IMR-90 (cell line): ENCODE results near the gene KIF6. TPM values are rescaled to one million over a fixed set of nuclear protein-coding genes. Genes with fewer than 3 reads are reported as not detected.

ENCODE experiments used
- ATAC-seq: fragments of 200-7000 bp; cut with Tn5 transposase; 2 replicates; pipeline ENCODE4 v1.9.1; 2020; ENCODE audit warnings: low read depth, mild to moderate bottlenecking, moderate library complexity
- BruUV-seq: library from RNA; stranded (reverse); fragments of 400-500 nt; replicated peaks from 2 replicates; lab custom pipeline; 2021; lab: Mats Ljungman, UMichigan
- CTCF ChIA-PET: fragments of 300-600 bp; formaldehyde crosslinking; extraction: SDS; loops from one replicate; lab custom pipeline; 2021; ENCODE audit warnings: antibody characterized with exemption; lab: Yijun Ruan, JAX
- POLR2A ChIA-PET: fragments of 300-600 bp; sonication (Branson Sonifier 250); formaldehyde crosslinking; loops from one replicate; lab custom pipeline; 2022; ENCODE audit warnings: antibody characterized with exemption; ENCODE audit not compliant: unreplicated experiment; lab: Charles Lee
- DNase-seq: peaks from one replicate; pipeline ENCODE4 v3.0.0; 2013
- H2AFZ ChIP-seq: replicated peaks from 2 replicates; pipeline ENCODE3; 2013; ENCODE audit warnings: low read length, mild to moderate bottlenecking; ENCODE audit not compliant: poor library complexity
- H2AK5ac ChIP-seq: 2 replicates; pipeline ENCODE4 v1.6.1; 2013; ENCODE audit warnings: low read depth, low read length, inconsistent platforms
- H2AK9ac ChIP-seq: replicated peaks from 2 replicates; pipeline ENCODE3; 2013; ENCODE audit warnings: mild to moderate bottlenecking, low read depth, low read length, moderate library complexity; ENCODE audit not compliant: poor library complexity
- H2BK120ac ChIP-seq: 2 replicates; pipeline ENCODE4 v1.6.1; 2013; ENCODE audit warnings: low read depth, low read length, inconsistent platforms
- H2BK15ac ChIP-seq: 3 replicates; pipeline ENCODE4 v1.6.1; 2013; ENCODE audit warnings: low read depth, low read length, inconsistent platforms
- H2BK20ac ChIP-seq: 2 replicates; pipeline ENCODE4 v1.6.1; 2013; ENCODE audit warnings: low read depth, mild to moderate bottlenecking, inconsistent platforms, low read length, moderate library complexity
- H2BK5ac ChIP-seq: 2 replicates; pipeline ENCODE4 v1.6.1; 2013; ENCODE audit warnings: mild to moderate bottlenecking, low read depth, low read length, inconsistent platforms; ENCODE audit not compliant: poor library complexity, severe bottlenecking
- H3K14ac ChIP-seq: replicated peaks from 2 replicates; pipeline ENCODE4 v1.6.1; 2013; ENCODE audit warnings: low read depth, low read length, inconsistent platforms
- H3K18ac ChIP-seq: 2 replicates; pipeline ENCODE4 v1.6.1; 2013; ENCODE audit warnings: low read depth, low read length, control low read depth
- H3K23ac ChIP-seq: 2 replicates; pipeline ENCODE4 v1.6.1; 2013; ENCODE audit warnings: low read depth, low read length, inconsistent platforms
- H3K27ac ChIP-seq: 2 replicates; pipeline ENCODE4 v1.5.1; 2013; ENCODE audit warnings: mild to moderate bottlenecking, control low read depth, low read length; ENCODE audit not compliant: insufficient read depth
- H3K27me3 ChIP-seq: 2 replicates; pipeline ENCODE4 v1.6.1; 2013; ENCODE audit warnings: low read length; ENCODE audit not compliant: control insufficient read depth, insufficient read depth
- H3K36me3 ChIP-seq: 2 replicates; pipeline ENCODE4 v1.6.1; 2013; ENCODE audit warnings: low read length, mixed read lengths; ENCODE audit not compliant: control insufficient read depth, insufficient read depth
- H3K4ac ChIP-seq: 2 replicates; pipeline ENCODE4 v1.6.1; 2013; ENCODE audit warnings: low read depth, low read length, inconsistent platforms
- H3K4me1 ChIP-seq: 2 replicates; pipeline ENCODE4 v1.6.1; 2013; ENCODE audit warnings: low read length, mixed read lengths; ENCODE audit not compliant: control insufficient read depth, insufficient read depth
- H3K4me2 ChIP-seq: 2 replicates; pipeline ENCODE4 v1.6.1; 2013; ENCODE audit warnings: low read depth, mild to moderate bottlenecking, control low read depth, low read length, moderate library complexity
- H3K4me3 ChIP-seq: 2 replicates; pipeline ENCODE4 v1.5.1; 2013; ENCODE audit warnings: low read depth, mild to moderate bottlenecking, control low read depth, low read length, moderate library complexity; ENCODE audit not compliant: insufficient read depth
- H3K56ac ChIP-seq: 2 replicates; pipeline ENCODE4 v1.6.1; 2013; ENCODE audit warnings: low read length, inconsistent platforms; ENCODE audit not compliant: insufficient read depth; ENCODE audit errors: extremely low read depth
- H3K79me1 ChIP-seq, 2 experiments: 2 replicates each; pipeline ENCODE4 v1.6.1; 2013; ENCODE audit warnings: low read length in 2 of 2, inconsistent platforms in 1 of 2, low read depth in 1 of 2
- H3K9ac ChIP-seq: 2 replicates; pipeline ENCODE4 v1.6.1; 2013; ENCODE audit warnings: low read depth, low read length, control low read depth
- H3K9me1 ChIP-seq: 2 replicates; pipeline ENCODE4 v1.6.1; 2013; ENCODE audit warnings: low read length, inconsistent platforms; ENCODE audit not compliant: insufficient read depth
- H3K9me3 ChIP-seq: 2 replicates; pipeline ENCODE4 v1.6.1; 2013; ENCODE audit warnings: low read length; ENCODE audit not compliant: control insufficient read depth, insufficient read depth
- H4K20me1 ChIP-seq: 2 replicates; pipeline ENCODE4 v1.6.1; 2013; ENCODE audit warnings: low read length, inconsistent platforms; ENCODE audit not compliant: insufficient read depth
- H4K5ac ChIP-seq: 2 replicates; pipeline ENCODE4 v1.6.1; 2013; ENCODE audit warnings: mild to moderate bottlenecking, low read depth, low read length, control low read depth
- H4K8ac ChIP-seq, 2 experiments: 2 replicates each; pipeline ENCODE4 v1.6.1; 2013; ENCODE audit warnings: low read depth in 2 of 2, low read length in 2 of 2, control low read depth in 1 of 2, inconsistent platforms in 1 of 2
- H4K91ac ChIP-seq: 2 replicates; pipeline ENCODE4 v1.6.1; 2013; ENCODE audit warnings: low read depth, low read length, inconsistent platforms; ENCODE audit not compliant: insufficient read depth
- BHLHE40 ChIP-seq: fragments of 150-350 bp; IDR thresholded peaks from 2 replicates; pipeline ENCODE4 v1.6.1; 2016; ENCODE audit warnings: mild to moderate bottlenecking, low read depth, low read length
- CEBPB ChIP-seq: IDR thresholded peaks from 2 replicates; pipeline ENCODE4 v1.6.1; 2012; ENCODE audit warnings: low read depth, low read length, improper control_type of control experiment
- CHD1 ChIP-seq: IDR thresholded peaks from 2 replicates; pipeline ENCODE4 v1.6.1; 2012; ENCODE audit warnings: low read depth, low read length, improper control_type of control experiment
- FOS ChIP-seq: fragments of 150-350 bp; IDR thresholded peaks from 2 replicates; pipeline ENCODE4 v1.6.1; 2016; ENCODE audit warnings: low read depth, low read length
- MAFK ChIP-seq: IDR thresholded peaks from 2 replicates; pipeline ENCODE4 v1.6.1; 2012; ENCODE audit warnings: low read depth, low read length, improper control_type of control experiment
- MAZ ChIP-seq: IDR thresholded peaks from 2 replicates; pipeline ENCODE4 v1.6.1; 2012; ENCODE audit warnings: low read depth, mild to moderate bottlenecking, low read length, improper control_type of control experiment, moderate library complexity, borderline replicate concordance
- MXI1 ChIP-seq: IDR thresholded peaks from 2 replicates; pipeline ENCODE4 v1.6.1; 2012; ENCODE audit warnings: low read depth, mild to moderate bottlenecking, low read length, moderate library complexity, borderline replicate concordance
- NFE2L2 ChIP-seq: fragments of 150-350 bp; IDR thresholded peaks from 2 replicates; pipeline ENCODE4 v1.6.1; 2016; ENCODE audit warnings: low read depth, mild to moderate bottlenecking, low read length
- POLR2A ChIP-seq: IDR thresholded peaks from 2 replicates; pipeline ENCODE4 v1.6.1; 2012; ENCODE audit warnings: mild to moderate bottlenecking, low read depth, low read length
- RAD21 ChIP-seq: IDR thresholded peaks from 2 replicates; pipeline ENCODE4 v1.6.1; 2012; ENCODE audit warnings: low read length, improper control_type of control experiment
- RCOR1 ChIP-seq: IDR thresholded peaks from 2 replicates; pipeline ENCODE4 v1.6.1; 2012; ENCODE audit warnings: mild to moderate bottlenecking, low read length, improper control_type of control experiment; ENCODE audit not compliant: insufficient replicate concordance
- RFX5 ChIP-seq: IDR thresholded peaks from 2 replicates; pipeline ENCODE4 v1.8.0; 2012; ENCODE audit warnings: low read depth, mild to moderate bottlenecking, low read length, moderate library complexity
- SMC3 ChIP-seq: fragments of 150-350 bp; IDR thresholded peaks from 2 replicates; pipeline ENCODE4 v1.6.1; 2016; ENCODE audit warnings: low read depth, mild to moderate bottlenecking, antibody characterized with exemption, low read length, moderate library complexity
- WGBS, 2 experiments: methylation state at CpG; one replicate each; pipeline versions ENCODE4 v1.1.5 to v1.1.7; 2013; ENCODE audit warnings: missing lambda C conversion rate in 2 of 2; ENCODE audit not compliant: insufficient read length in 1 of 2; ENCODE audit errors: extremely low coverage in 2 of 2; 5-methylcytosine and 5-hydroxymethylcytosine counted together
- dilution Hi-C: fragments of 300-500 bp; cut with HindIII; formaldehyde crosslinking; loops from one replicate; pipeline ENCODE4 v1.14.3; 2018; ENCODE audit warnings: low sequenced_read_pairs; ENCODE audit not compliant: unreplicated experiment
- in situ Hi-C: fragments of 300-500 bp; cut with MboI; formaldehyde crosslinking; loops from 3 replicates; pipeline ENCODE4 v1.14.3; 2019; ENCODE audit warnings: low sequenced_read_pairs, inconsistent platforms, mixed read lengths
- intact Hi-C: fragments of 100-400 bp; cut with micrococcal nuclease; formaldehyde crosslinking; loops from 2 replicates; pipeline ENCODE4 v1.10.0; 2022
- polyA plus RNA-seq, 3 experiments: library from polyadenylated mRNA; depleted of rRNA; stranded (reverse); fragments of >200 nt; gene quantifications; 2 replicates each; pipeline ENCODE4 v1.2.3, GENCODE V29; 2012; ENCODE audit warnings: low replicate concordance in 1 of 3
- total RNA-seq: library from RNA; depleted of rRNA; stranded (reverse); fragments of >200 nt; gene quantifications from 2 replicates; pipeline ENCODE4 v1.2.3, GENCODE V29; 2012
- TF ChIP-seq, protein P1 (sequence below): conservative IDR thresholded peaks from 2 replicates; pipeline ENCODE4 v1.5.1; 2012; ENCODE audit warnings: mild to moderate bottlenecking, low read depth, low read length, improper control_type of control experiment
- TF ChIP-seq, protein P2 (sequence below): fragments of 150-350 bp; IDR thresholded peaks from 2 replicates; pipeline ENCODE4 v1.6.1; 2016; ENCODE audit warnings: low read depth, mild to moderate bottlenecking, low read length, moderate library complexity, borderline replicate concordance
- TF ChIP-seq, protein P3 (sequence below): fragments of 150-350 bp; IDR thresholded peaks from 2 replicates; pipeline ENCODE4 v1.6.1; 2017; ENCODE audit warnings: mild to moderate bottlenecking, antibody characterized with exemption, low read length, low read depth

Gene KIF6
- total and polyA plus RNA-seq, 2 of the 4 experiments (the other 2 are of a cell fraction): under 0.01 to 0.10 TPM

DNA sequence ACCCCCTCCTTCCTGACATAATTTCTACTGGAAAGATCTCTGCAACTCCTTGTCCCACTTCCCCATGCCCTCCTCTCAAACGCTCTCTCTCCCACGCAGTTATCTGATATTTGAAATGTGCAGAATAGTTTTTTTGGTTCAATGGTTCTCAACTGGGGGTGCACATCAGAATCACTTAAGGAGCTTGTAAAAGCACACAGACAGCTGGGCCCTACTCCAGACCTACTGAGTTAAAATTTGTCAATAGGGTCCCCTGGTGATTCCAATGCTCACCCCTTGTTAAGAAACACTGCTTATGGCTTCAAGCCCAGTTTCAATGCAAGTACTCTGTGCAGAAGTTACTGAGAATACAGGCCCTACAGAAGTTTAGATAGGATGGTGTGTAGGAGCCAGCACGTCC is 357.5 kb downstream of the KIF6 start:
- no peak overlapping the region for H4K8ac ChIP-seq
- no peak overlapping the region for H2BK5ac ChIP-seq
- no peak overlapping the region for H3K4me2 ChIP-seq
- H4K20me1 ChIP-seq: no peaks in the 10 kb centered on the region
- no peak for ATAC-seq
- no peak overlapping the region for H3K14ac ChIP-seq
- BruUV-seq: no TSS peak
- H2BK120ac ChIP-seq: no peak overlapping the region
- no peak overlapping the region for H3K23ac ChIP-seq
- H3K79me1 ChIP-seq: no peaks in the 10 kb centered on the region
- no peak overlapping the region for H3K18ac ChIP-seq
- H2BK15ac ChIP-seq: no peak overlapping the region
- H4K91ac ChIP-seq: no peak overlapping the region
- no peaks in the 10 kb centered on the region for H3K9me1 ChIP-seq
- dilution Hi-C loops: no loop called here
- no peak overlapping the region for H3K9ac ChIP-seq
- H3K4ac ChIP-seq: no peak overlapping the region
- ChIA-PET CTCF (no interaction called here), POLR2A (no interaction called here)
- H3K27me3 ChIP-seq: no peaks in the 10 kb centered on the region
- no peak overlapping the region for H2AK9ac ChIP-seq
- H3K27ac ChIP-seq: no peak overlapping the region
- H3K36me3 ChIP-seq: no peaks in the 10 kb centered on the region
- no peak overlapping the region for H3K4me3 ChIP-seq
- intact Hi-C loops: no loop called here
- no peak overlapping the region for H2BK20ac ChIP-seq
- H3K4me1 ChIP-seq: no peaks in the 10 kb centered on the region; the same call in 1 of the 2 replicates
- no peak overlapping the region for H4K5ac ChIP-seq
- no peak overlapping the region for H2AK5ac ChIP-seq
- H3K56ac ChIP-seq: no peak overlapping the region
- DNase-seq: no peak
- TF ChIP-seq POLR2A: no peak
- TF ChIP-seq CEBPB: no peak
- no peak for TF ChIP-seq RFX5
- no peak for TF ChIP-seq NFE2L2
- TF ChIP-seq BHLHE40: no peak
- no peak for TF ChIP-seq FOS
- no peak for TF ChIP-seq MAZ
- TF ChIP-seq SMC3: no peak
- TF ChIP-seq MXI1: no peak
- TF ChIP-seq RAD21: no peak
- TF ChIP-seq, protein P1, sequence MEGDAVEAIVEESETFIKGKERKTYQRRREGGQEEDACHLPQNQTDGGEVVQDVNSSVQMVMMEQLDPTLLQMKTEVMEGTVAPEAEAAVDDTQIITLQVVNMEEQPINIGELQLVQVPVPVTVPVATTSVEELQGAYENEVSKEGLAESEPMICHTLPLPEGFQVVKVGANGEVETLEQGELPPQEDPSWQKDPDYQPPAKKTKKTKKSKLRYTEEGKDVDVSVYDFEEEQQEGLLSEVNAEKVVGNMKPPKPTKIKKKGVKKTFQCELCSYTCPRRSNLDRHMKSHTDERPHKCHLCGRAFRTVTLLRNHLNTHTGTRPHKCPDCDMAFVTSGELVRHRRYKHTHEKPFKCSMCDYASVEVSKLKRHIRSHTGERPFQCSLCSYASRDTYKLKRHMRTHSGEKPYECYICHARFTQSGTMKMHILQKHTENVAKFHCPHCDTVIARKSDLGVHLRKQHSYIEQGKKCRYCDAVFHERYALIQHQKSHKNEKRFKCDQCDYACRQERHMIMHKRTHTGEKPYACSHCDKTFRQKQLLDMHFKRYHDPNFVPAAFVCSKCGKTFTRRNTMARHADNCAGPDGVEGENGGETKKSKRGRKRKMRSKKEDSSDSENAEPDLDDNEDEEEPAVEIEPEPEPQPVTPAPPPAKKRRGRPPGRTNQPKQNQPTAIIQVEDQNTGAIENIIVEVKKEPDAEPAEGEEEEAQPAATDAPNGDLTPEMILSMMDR: no peak
- TF ChIP-seq MAFK: no peak
- TF ChIP-seq RCOR1: no peak
- TF ChIP-seq, protein P2, sequence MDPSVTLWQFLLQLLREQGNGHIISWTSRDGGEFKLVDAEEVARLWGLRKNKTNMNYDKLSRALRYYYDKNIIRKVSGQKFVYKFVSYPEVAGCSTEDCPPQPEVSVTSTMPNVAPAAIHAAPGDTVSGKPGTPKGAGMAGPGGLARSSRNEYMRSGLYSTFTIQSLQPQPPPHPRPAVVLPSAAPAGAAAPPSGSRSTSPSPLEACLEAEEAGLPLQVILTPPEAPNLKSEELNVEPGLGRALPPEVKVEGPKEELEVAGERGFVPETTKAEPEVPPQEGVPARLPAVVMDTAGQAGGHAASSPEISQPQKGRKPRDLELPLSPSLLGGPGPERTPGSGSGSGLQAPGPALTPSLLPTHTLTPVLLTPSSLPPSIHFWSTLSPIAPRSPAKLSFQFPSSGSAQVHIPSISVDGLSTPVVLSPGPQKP: no peak
- TF ChIP-seq, protein P3, sequence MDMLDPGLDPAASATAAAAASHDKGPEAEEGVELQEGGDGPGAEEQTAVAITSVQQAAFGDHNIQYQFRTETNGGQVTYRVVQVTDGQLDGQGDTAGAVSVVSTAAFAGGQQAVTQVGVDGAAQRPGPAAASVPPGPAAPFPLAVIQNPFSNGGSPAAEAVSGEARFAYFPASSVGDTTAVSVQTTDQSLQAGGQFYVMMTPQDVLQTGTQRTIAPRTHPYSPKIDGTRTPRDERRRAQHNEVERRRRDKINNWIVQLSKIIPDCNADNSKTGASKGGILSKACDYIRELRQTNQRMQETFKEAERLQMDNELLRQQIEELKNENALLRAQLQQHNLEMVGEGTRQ: no peak
- no peak for TF ChIP-seq CHD1
- H2AFZ ChIP-seq: peak overlapping the region; percentile 14
- in situ Hi-C loops: loop anchor here (10.0 to 25.0 kb wide), 3 partner anchors 517 to 1670 kb away; partner anchors contain the start of genes TSPO2 and UNC5CL
- H3K9me3 ChIP-seq: no peaks in the 10 kb centered on the region
- no CpG with 5 or more reads among the region's 3 CpGs for WGBS, 2 experiments
